GM23338 (cell line): ENCODE measurements around the gene PCBP2. TPM values are rescaled to one million over a fixed set of nuclear protein-coding genes. Genes with fewer than 3 reads are reported as not detected.

Source experiments
- ATAC-seq: fragments of 200-7000 bp; cut with Tn5 transposase; 3 replicates; pipeline ENCODE4 v1.9.1; 2020
- DNase-seq: peaks from one replicate; pipeline ENCODE4 v3.0.0-alpha.2; 2015; ENCODE audit warnings: low spot score
- H2AFZ ChIP-seq: fragments of 200-600 bp; sonication (generic); 2 replicates; pipeline ENCODE4 v1.8.0; 2016; ENCODE audit warnings: antibody characterized with exemption, mild to moderate bottlenecking, moderate library complexity
- H3F3A ChIP-seq: fragments of 200-600 bp; sonication (generic); replicated peaks from 2 replicates; pipeline ENCODE4 v1.8.0; 2017; ENCODE audit warnings: antibody characterized with exemption, mixed run types, low read depth
- H3K27ac ChIP-seq: fragments of 200-600 bp; sonication (generic); 2 replicates; pipeline ENCODE4 v1.6.1; 2016; ENCODE audit warnings: low read depth
- H3K27me3 ChIP-seq: fragments of 200-600 bp; sonication (generic); 2 replicates; pipeline ENCODE4 v1.8.0; 2016; ENCODE audit warnings: mild to moderate bottlenecking, mixed run types, moderate library complexity; ENCODE audit not compliant: insufficient read depth
- H3K36me3 ChIP-seq: fragments of 200-600 bp; sonication (generic); 2 replicates; pipeline ENCODE4 v1.8.0; 2016; ENCODE audit warnings: mild to moderate bottlenecking; ENCODE audit not compliant: insufficient read depth
- H3K4me1 ChIP-seq: fragments of 200-600 bp; sonication (generic); 2 replicates; pipeline ENCODE4 v1.8.0; 2016; ENCODE audit warnings: mild to moderate bottlenecking, moderate library complexity; ENCODE audit not compliant: insufficient read depth
- H3K4me2 ChIP-seq: fragments of 200-600 bp; sonication (generic); 2 replicates; pipeline ENCODE4 v1.7.1; 2017; ENCODE audit warnings: mixed run types
- H3K4me3 ChIP-seq: fragments of 200-600 bp; sonication (generic); 2 replicates; pipeline ENCODE4 v1.6.1; 2016; ENCODE audit warnings: mixed run types
- H3K79me2 ChIP-seq: fragments of 200-600 bp; sonication (generic); replicated peaks from 2 replicates; pipeline ENCODE4 v1.8.0; 2017; ENCODE audit warnings: mild to moderate bottlenecking; ENCODE audit not compliant: insufficient read depth
- H3K9me2 ChIP-seq: fragments of 200-600 bp; sonication (generic); 2 replicates; pipeline ENCODE4 v1.8.0; 2017; ENCODE audit not compliant: insufficient read depth
- H4K20me1 ChIP-seq: fragments of 200-600 bp; sonication (generic); replicated peaks from 2 replicates; pipeline ENCODE4 v1.8.0; 2017; ENCODE audit warnings: mild to moderate bottlenecking; ENCODE audit not compliant: insufficient read depth
- H3K27ac Mint-ChIP-seq: 2 replicates; pipeline ENCODE4 v1.8.0; 2020; ENCODE audit warnings: inconsistent platforms, mild to moderate bottlenecking, moderate library complexity, mixed read lengths
- H3K27me3 Mint-ChIP-seq: 3 replicates; pipeline ENCODE4 v1.8.0; 2022; ENCODE audit warnings: low read depth, mild to moderate bottlenecking, moderate library complexity, mixed read lengths, inconsistent platforms; ENCODE audit not compliant: insufficient read depth, poor library complexity
- H3K36me3 Mint-ChIP-seq: 3 replicates; pipeline ENCODE4 v1.8.0; 2021; ENCODE audit warnings: low read depth, mild to moderate bottlenecking, inconsistent platforms, moderate library complexity, mixed read lengths
- H3K4me1 Mint-ChIP-seq: 3 replicates; pipeline ENCODE4 v1.8.0; 2020; ENCODE audit warnings: mild to moderate bottlenecking, inconsistent platforms, mixed read lengths
- H3K4me3 Mint-ChIP-seq: 3 replicates; pipeline ENCODE4 v1.8.0; 2021; ENCODE audit warnings: moderate library complexity, mild to moderate bottlenecking, inconsistent platforms, mixed read lengths
- H3K9me3 Mint-ChIP-seq: 3 replicates; pipeline ENCODE4 v1.8.0; 2020; ENCODE audit warnings: moderate library complexity, mild to moderate bottlenecking, inconsistent platforms, mixed read lengths
- CREB1 ChIP-seq: fragments of 250-450 bp; sonication (Bioruptor Pico); IDR thresholded peaks from 2 replicates; pipeline ENCODE4 v1.5.0; 2020; ENCODE audit warnings: low read depth, mild to moderate bottlenecking, moderate library complexity
- CTCF ChIP-seq, 2 experiments: fragments of 200-600 bp in 1 of 2; sonication (generic) in 1 of 2; conservative IDR thresholded peaks; 2 replicates each; pipeline versions ENCODE4 v1.5.1 to v1.6.1; 2016 to 2017; ENCODE audit warnings: antibody characterized with exemption in 2 of 2, low read depth in 2 of 2, mild to moderate bottlenecking in 2 of 2, moderate library complexity in 1 of 2
- EZH2phosphoT487 ChIP-seq: fragments of 200-600 bp; sonication (generic); IDR thresholded peaks from one replicate; pipeline ENCODE4 v1.8.1; 2018; ENCODE audit warnings: antibody characterized with exemption; ENCODE audit not compliant: unreplicated experiment
- JUNB ChIP-seq: IDR thresholded peaks from one replicate; pipeline ENCODE4 v1.6.1; 2016; ENCODE audit warnings: antibody characterized with exemption; ENCODE audit not compliant: unreplicated experiment
- NANOG ChIP-seq: IDR thresholded peaks from 2 replicates; pipeline ENCODE4 v1.6.1; 2016; ENCODE audit warnings: antibody characterized with exemption, borderline replicate concordance
- POLR2AphosphoS5 ChIP-seq: IDR thresholded peaks from 2 replicates; pipeline ENCODE4 v1.6.1; 2016; ENCODE audit warnings: antibody characterized with exemption, low read depth
- REST ChIP-seq: IDR thresholded peaks from one replicate; pipeline ENCODE4 v1.6.1; 2018; ENCODE audit warnings: antibody characterized with exemption; ENCODE audit not compliant: unreplicated experiment
- ZNF114 ChIP-seq: fragments of 250-450 bp; sonication (Bioruptor Pico); IDR thresholded peaks from 2 replicates; pipeline ENCODE4 v1.5.0; 2020; ENCODE audit warnings: mild to moderate bottlenecking, moderate library complexity
- ZNF331 ChIP-seq: fragments of 250-450 bp; sonication (Bioruptor Pico); IDR thresholded peaks from 2 replicates; pipeline ENCODE4 v1.5.0; 2020; ENCODE audit warnings: low read depth, mild to moderate bottlenecking, moderate library complexity
- ZNF462 ChIP-seq: fragments of 250-450 bp; sonication (Bioruptor Pico); IDR thresholded peaks from 2 replicates; pipeline ENCODE4 v1.5.0; 2020; ENCODE audit warnings: mild to moderate bottlenecking, moderate library complexity
- polyA plus RNA-seq: library from polyadenylated mRNA; unstranded; fragments of >200 nt; fragmentation: Nextera tagmentation; extraction: Ambion mirVana; gene quantifications from 2 replicates; pipeline ENCODE4 v1.2.1, GENCODE V29; 2016
- total RNA-seq: library from RNA; depleted of rRNA; stranded (reverse); fragments of >200 nt; shearing (Covaris generic); gene quantifications from 2 replicates; pipeline ENCODE4 v1.2.3, GENCODE V29; 2014

The PCBP2 gene
- total and polyA plus RNA-seq, 2 experiments from 2014 or later, result 397 to 676 TPM

GRCh38 chr12:53461059-53461458 is 9.2 kb downstream of the PCBP2 start (continued):
- no peak for TF ChIP-seq ZNF462 (CRISPR knock-in tag)
- TF ChIP-seq CTCF (conservative IDR thresholded peaks at IDR 0.05; ENCODE audit: low read depth in 2 of 2), result no peak

DNA sequence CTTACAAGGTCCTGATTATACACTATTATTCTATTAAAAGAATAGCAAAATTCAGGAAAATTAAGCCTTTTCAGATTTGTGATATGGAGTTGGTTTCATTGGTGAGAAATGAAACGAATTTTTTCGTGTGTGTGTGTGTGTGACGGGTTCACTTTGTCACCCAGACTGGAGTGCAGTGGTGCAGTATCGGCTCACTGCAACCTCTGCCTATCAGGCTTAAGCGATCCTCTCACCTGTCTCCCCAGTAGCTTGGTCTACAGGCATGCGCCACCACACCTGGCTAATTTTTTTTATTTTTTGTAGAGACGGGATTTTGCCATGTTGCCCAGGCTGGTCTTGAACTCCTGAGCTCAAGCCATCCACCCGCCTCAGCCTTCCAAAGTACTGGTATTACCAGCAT is 9.7 kb downstream of the PCBP2 start:
- DNase-seq (no peak), ATAC-seq (no peak)
- Histone ChIP-seq H3K4me1 (peaks cover 11% of the 10 kb centered on the region; the same call in 1 of the 2 replicates), H3K36me3 (peaks cover 97% of the 10 kb centered on the region), H3K27me3 (no peaks in the 10 kb centered on the region), H3K4me2 (no peak overlapping the region), H4K20me1 (peaks cover 88% of the 10 kb centered on the region), H3K79me2 (peaks cover 97% of the 10 kb centered on the region), H3K4me3 (no peak overlapping the region), H3F3A (peaks cover 61% of the 10 kb centered on the region), H2AFZ (no peak overlapping the region), H3K27ac (no peak overlapping the region), H3K9me2 (no peaks in the 10 kb centered on the region)
- Mint-ChIP-seq H3K9me3 (no peaks in the 10 kb centered on the region), H3K27me3 (peaks cover 9% of the 10 kb centered on the region), H3K27ac (no peak overlapping the region), H3K36me3 (peaks cover 99% of the 10 kb centered on the region), H3K4me3 (no peak overlapping the region), H3K4me1 (peaks cover 51% of the 10 kb centered on the region)
- TF ChIP-seq POLR2AphosphoS5 (no peak), REST (no peak), NANOG (no peak), ZNF114 (CRISPR knock-in tag) (no peak), EZH2phosphoT487 (no peak), JUNB (no peak), CREB1 (CRISPR knock-in tag) (no peak), ZNF331 (no peak)
